ENCODE data around the gene SHH.

The SHH gene

GRCh38 chr7:155762655-155763054 is 49.6 kb downstream of the SHH start:
- DNase-seq (ENCODE audit: low read depth in 2 of 2) = no peak
- no peak for TF ChIP-seq CTCF (IDR thresholded peaks at IDR 0.05; ENCODE audit: low read depth, low read length)
- H3K4me3 ChIP-seq (replicated peaks in 1 of 2; ENCODE audit: low read depth in 2 of 2, low read length in 2 of 2) = no peak overlapping the region

- no peak for DNase-seq (ENCODE audit: low read depth in 2 of 2)
- H3K4me3 ChIP-seq (replicated peaks in 1 of 2; ENCODE audit: low read depth in 2 of 2, low read length in 2 of 2) = no peak overlapping the region
- no peak for TF ChIP-seq CTCF (IDR thresholded peaks at IDR 0.05; ENCODE audit: low read depth, low read length)
These were observed 50.2 kb downstream of the SHH start for GRCh38 chr7:155762036-155762435.

GRCh38 chr7:155761162-155761561 is 51.1 kb downstream of the SHH start:
- DNase-seq (ENCODE audit: low read depth in 2 of 2) = no peak
- no peak overlapping the region for H3K4me3 ChIP-seq (replicated peaks in 1 of 2; ENCODE audit: low read depth in 2 of 2, low read length in 2 of 2)
- no peak for TF ChIP-seq CTCF (IDR thresholded peaks at IDR 0.05; ENCODE audit: low read depth, low read length)

GRCh38 chr7:155759740-155760430 is 52.4 kb downstream of the SHH start:
- H3K4me3 ChIP-seq (replicated peaks in 1 of 2; ENCODE audit: low read depth in 2 of 2, low read length in 2 of 2) = no peak overlapping the region
- DNase-seq (ENCODE audit: low read depth in 2 of 2) = no peak
- TF ChIP-seq CTCF (IDR thresholded peaks at IDR 0.05; ENCODE audit: low read depth, low read length) = no peak

- no peak for TF ChIP-seq CTCF (IDR thresholded peaks at IDR 0.05; ENCODE audit: low read depth, low read length)
- no peak for DNase-seq (ENCODE audit: low read depth in 2 of 2)
- H3K4me3 ChIP-seq (replicated peaks in 1 of 2; ENCODE audit: low read depth in 2 of 2, low read length in 2 of 2) = no peak overlapping the region
These were observed 53.9 kb downstream of the SHH start for GRCh38 chr7:155758348-155758747.

GRCh38 chr7:155756322-155756721 is 55.9 kb downstream of the SHH start:
- H3K4me3 ChIP-seq (replicated peaks in 1 of 2; ENCODE audit: low read depth in 2 of 2, low read length in 2 of 2) = no peak overlapping the region
- TF ChIP-seq CTCF (IDR thresholded peaks at IDR 0.05; ENCODE audit: low read depth, low read length) = no peak
- DNase-seq (ENCODE audit: low read depth in 2 of 2) = no peak

GRCh38 chr7:155755026-155755425 is 57.2 kb downstream of the SHH start:
- H3K4me3 ChIP-seq (replicated peaks in 1 of 2; ENCODE audit: low read depth in 2 of 2, low read length in 2 of 2) = no peak overlapping the region
- DNase-seq (ENCODE audit: low read depth in 2 of 2) = no peak
- no peak for TF ChIP-seq CTCF (IDR thresholded peaks at IDR 0.05; ENCODE audit: low read depth, low read length)
